OCI-LY3 (cell line): ENCODE measurements around the gene PCDHA4.
"Not testable (repeated sequence)": the region's sequence is repeated elsewhere in the genome, so short reads cannot be mapped to it uniquely, and the experiment has no call there.

Source experiments
- H2AFZ ChIP-seq: fragments of 200-600, 300-600 bp; shearing (Covaris generic); 2 replicates; pipeline ENCODE4 v1.6.0; 2014; ENCODE audit warnings: antibody characterized with exemption, low read depth, low read length
- H3K27ac ChIP-seq: fragments of 200-600, 300-600 bp; sonication (generic); 2 replicates; pipeline ENCODE4 v1.5.1; 2014; ENCODE audit warnings: mild to moderate bottlenecking, low read length, moderate library complexity, mixed read lengths
- H3K27me3 ChIP-seq: fragments of 200-600, 300-600 bp; sonication (generic); 2 replicates; pipeline ENCODE4 v1.6.1; 2014; ENCODE audit warnings: low read depth, low read length, mixed read lengths
- H3K36me3 ChIP-seq: fragments of 200-600, 300-600 bp; sonication (generic); replicated peaks from 2 replicates; pipeline ENCODE3; 2014; ENCODE audit warnings: low read depth, low read length, mixed read lengths
- H3K4me1 ChIP-seq: fragments of 300-600, 200-600 bp; sonication (generic); 2 replicates; pipeline ENCODE4 v1.6.1; 2014; ENCODE audit warnings: low read length, mixed read lengths
- H3K4me2 ChIP-seq: fragments of 200-600, 300-600 bp; sonication (generic); 2 replicates; pipeline ENCODE4 v1.6.1; 2014; ENCODE audit warnings: low read length, mixed read lengths
- H3K4me3 ChIP-seq: fragments of 300-600, 200-600 bp; sonication (generic); 2 replicates; pipeline ENCODE4 v1.5.1; 2014; ENCODE audit warnings: antibody characterized with exemption, mild to moderate bottlenecking, low read length, moderate library complexity
- H3K79me2 ChIP-seq: fragments of 300-600, 200-600 bp; shearing (Covaris generic); 2 replicates; pipeline ENCODE4 v1.6.1; 2014; ENCODE audit warnings: mild to moderate bottlenecking, low read length, mixed read lengths
- H3K9ac ChIP-seq: fragments of 300-600, 200-600 bp; shearing (Covaris generic); 2 replicates; pipeline ENCODE4 v1.6.0; 2014; ENCODE audit warnings: mild to moderate bottlenecking, low read length, moderate library complexity
- H3K9me3 ChIP-seq: fragments of 200-600, 300-600 bp; shearing (Covaris generic); 2 replicates; pipeline ENCODE4 v1.6.1; 2014; ENCODE audit warnings: low read length, mixed read lengths; ENCODE audit not compliant: insufficient read depth
- H4K20me1 ChIP-seq: fragments of 200-600, 300-600 bp; sonication (generic); 2 replicates; pipeline ENCODE4 v1.6.1; 2016; ENCODE audit warnings: low read length, mixed read lengths; ENCODE audit not compliant: insufficient read depth
- EZH2phosphoT487 ChIP-seq: fragments of 200-600 bp; shearing (Covaris generic); IDR thresholded peaks from 2 replicates; pipeline ENCODE4 v1.6.1; 2018; ENCODE audit warnings: antibody characterized with exemption, mixed run types, low read depth
- TF ChIP-seq, protein P1 (sequence below): fragments of 200-600, 300-600 bp; sonication (generic); IDR thresholded peaks from 2 replicates; pipeline ENCODE4 v1.5.1; 2014; ENCODE audit warnings: antibody characterized with exemption, low read length, low read depth

Gene PCDHA4

DNA sequence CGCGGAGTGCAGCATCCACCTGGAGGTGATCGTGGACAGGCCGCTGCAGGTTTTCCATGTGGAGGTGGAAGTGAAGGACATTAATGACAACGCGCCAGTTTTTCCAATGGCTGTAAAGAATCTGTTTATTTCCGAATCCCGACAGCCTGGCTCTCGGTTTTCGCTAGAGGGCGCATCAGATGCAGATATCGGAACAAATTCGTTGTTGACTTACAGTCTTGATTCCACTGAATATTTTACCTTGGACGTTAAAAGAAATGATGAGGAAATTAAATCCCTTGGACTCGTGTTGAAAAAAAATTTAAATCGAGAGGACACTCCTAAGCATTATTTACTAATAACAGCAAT, 5.4 kb upstream of the PCDHA4 start:
- no peak overlapping the region for H2AFZ ChIP-seq
- H3K4me3 ChIP-seq: no peak overlapping the region
- no peak overlapping the region for H3K9ac ChIP-seq
- H3K27ac ChIP-seq: no peak overlapping the region
- H3K27me3 ChIP-seq: no peaks in the 10 kb centered on the region
- no peaks in the 10 kb centered on the region for H3K4me1 ChIP-seq
- H3K79me2 ChIP-seq: no peaks in the 10 kb centered on the region
- TF ChIP-seq, protein P1, sequence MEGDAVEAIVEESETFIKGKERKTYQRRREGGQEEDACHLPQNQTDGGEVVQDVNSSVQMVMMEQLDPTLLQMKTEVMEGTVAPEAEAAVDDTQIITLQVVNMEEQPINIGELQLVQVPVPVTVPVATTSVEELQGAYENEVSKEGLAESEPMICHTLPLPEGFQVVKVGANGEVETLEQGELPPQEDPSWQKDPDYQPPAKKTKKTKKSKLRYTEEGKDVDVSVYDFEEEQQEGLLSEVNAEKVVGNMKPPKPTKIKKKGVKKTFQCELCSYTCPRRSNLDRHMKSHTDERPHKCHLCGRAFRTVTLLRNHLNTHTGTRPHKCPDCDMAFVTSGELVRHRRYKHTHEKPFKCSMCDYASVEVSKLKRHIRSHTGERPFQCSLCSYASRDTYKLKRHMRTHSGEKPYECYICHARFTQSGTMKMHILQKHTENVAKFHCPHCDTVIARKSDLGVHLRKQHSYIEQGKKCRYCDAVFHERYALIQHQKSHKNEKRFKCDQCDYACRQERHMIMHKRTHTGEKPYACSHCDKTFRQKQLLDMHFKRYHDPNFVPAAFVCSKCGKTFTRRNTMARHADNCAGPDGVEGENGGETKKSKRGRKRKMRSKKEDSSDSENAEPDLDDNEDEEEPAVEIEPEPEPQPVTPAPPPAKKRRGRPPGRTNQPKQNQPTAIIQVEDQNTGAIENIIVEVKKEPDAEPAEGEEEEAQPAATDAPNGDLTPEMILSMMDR: no peak
- no peak for TF ChIP-seq EZH2phosphoT487
- H3K4me2 ChIP-seq: no peak overlapping the region
- H4K20me1 ChIP-seq: no peaks in the 10 kb centered on the region
- no peaks in the 10 kb centered on the region for H3K9me3 ChIP-seq
- no peaks in the 10 kb centered on the region for H3K36me3 ChIP-seq

DNA sequence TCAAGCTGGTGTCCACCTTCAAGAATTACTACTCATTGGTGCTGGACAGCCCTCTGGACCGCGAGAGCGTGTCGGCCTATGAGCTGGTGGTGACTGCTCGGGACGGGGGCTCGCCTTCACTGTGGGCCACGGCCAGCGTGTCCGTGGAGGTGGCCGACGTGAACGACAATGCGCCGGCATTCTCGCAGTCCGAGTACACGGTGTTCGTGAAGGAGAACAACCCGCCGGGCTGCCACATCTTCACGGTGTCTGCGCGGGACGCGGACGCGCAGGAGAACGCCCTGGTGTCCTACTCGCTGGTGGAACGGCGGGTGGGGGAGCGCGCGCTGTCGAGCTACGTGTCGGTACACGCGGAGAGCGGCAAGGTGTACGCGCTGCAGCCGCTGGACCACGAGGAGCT, 4.5 kb upstream of the PCDHA4 start:
- H4K20me1 ChIP-seq, H3K27me3 ChIP-seq, H3K27ac ChIP-seq, H3K9me3 ChIP-seq, H3K9ac ChIP-seq, H3K4me2 ChIP-seq, H2AFZ ChIP-seq, H3K4me3 ChIP-seq, H3K79me2 ChIP-seq, H3K36me3 ChIP-seq, H3K4me1 ChIP-seq: not testable (repeated sequence)

GRCh38 chr5:140802781-140803271, 4.0 kb upstream of the PCDHA4 start:
- Histone ChIP-seq H3K9ac (no peak overlapping the region), H3K27ac (no peak overlapping the region), H3K4me1 (no peaks in the 10 kb centered on the region), H2AFZ (no peak overlapping the region), H3K4me2 (no peak overlapping the region), H3K9me3 (no peaks in the 10 kb centered on the region), H3K36me3 (no peaks in the 10 kb centered on the region), H3K4me3 (no peak overlapping the region), H3K27me3 (no peaks in the 10 kb centered on the region), H4K20me1 (no peaks in the 10 kb centered on the region), H3K79me2 (no peaks in the 10 kb centered on the region)
- no peak for TF ChIP-seq EZH2phosphoT487
- TF ChIP-seq, protein P1: no peak

- not testable (repeated sequence) for H3K4me3 ChIP-seq, H4K20me1 ChIP-seq, H3K36me3 ChIP-seq, H3K9ac ChIP-seq, H3K27ac ChIP-seq, H2AFZ ChIP-seq, H3K4me2 ChIP-seq, H3K4me1 ChIP-seq, H3K9me3 ChIP-seq, H3K79me2 ChIP-seq, H3K27me3 ChIP-seq
These were observed 1.5 kb downstream of the PCDHA4 start for GRCh38 chr5:140808241-140808888.

DNA sequence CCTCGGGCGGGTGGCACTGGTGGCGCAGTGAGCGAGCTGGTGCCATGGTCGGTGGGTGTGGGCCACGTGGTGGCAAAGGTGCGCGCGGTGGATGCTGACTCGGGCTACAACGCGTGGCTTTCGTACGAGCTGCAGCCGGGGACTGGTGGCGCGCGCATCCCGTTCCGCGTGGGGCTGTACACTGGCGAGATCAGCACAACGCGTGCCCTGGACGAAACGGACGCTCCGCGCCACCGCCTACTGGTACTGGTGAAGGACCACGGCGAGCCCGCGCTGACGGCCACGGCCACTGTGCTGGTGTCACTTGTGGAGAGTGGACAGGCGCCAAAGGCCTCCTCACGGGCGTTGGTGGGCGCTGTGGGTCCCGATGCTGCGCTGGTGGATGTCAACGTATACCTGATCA, 2.0 kb downstream of the PCDHA4 start:
- no peak for TF ChIP-seq EZH2phosphoT487
- TF ChIP-seq, protein P1: no peak
- Histone ChIP-seq H3K36me3 (no peaks in the 10 kb centered on the region), H3K27ac (no peak overlapping the region), H3K9me3 (no peaks in the 10 kb centered on the region), H3K4me1 (no peaks in the 10 kb centered on the region), H3K79me2 (no peaks in the 10 kb centered on the region), H3K27me3 (no peaks in the 10 kb centered on the region), H3K4me3 (no peak overlapping the region), H3K4me2 (no peak overlapping the region), H2AFZ (no peak overlapping the region), H3K9ac (no peak overlapping the region), H4K20me1 (no peaks in the 10 kb centered on the region)
